HepG2 (cell line): Measurements from ENCODE around the gene ACTR6.

Experiments used
- FOSL1 ChIP-seq: sonication (generic); formaldehyde crosslinking; IDR thresholded peaks from 2 replicates; pipeline ENCODE4 v1.9.0; 2021; ENCODE audit warnings: missing genetic modification reagents, borderline replicate concordance
- RFX5 ChIP-seq: IDR thresholded peaks from 2 replicates; pipeline ENCODE4 v1.6.1; 2011; ENCODE audit warnings: low read depth, low read length, improper control_type of control experiment
- RXRA ChIP-seq: sonication (generic); formaldehyde crosslinking; IDR thresholded peaks from 2 replicates; pipeline ENCODE4 v1.5.1; 2020; ENCODE audit warnings: missing genetic modification reagents
- ZBTB39 ChIP-seq: sonication (generic); formaldehyde crosslinking; IDR thresholded peaks from 2 replicates; pipeline ENCODE4 v1.5.0; 2020; ENCODE audit warnings: missing genetic modification reagents
- ZNF577 ChIP-seq: sonication (generic); formaldehyde crosslinking; IDR thresholded peaks from 2 replicates; pipeline ENCODE4 v1.4.0; 2020; ENCODE audit warnings: mild to moderate bottlenecking, low read depth, missing genetic modification reagents, borderline replicate concordance
- ZSCAN20 ChIP-seq: sonication (generic); formaldehyde crosslinking; IDR thresholded peaks from 2 replicates; pipeline ENCODE4 v1.4.0; 2020; ENCODE audit warnings: missing genetic modification reagents, mild to moderate bottlenecking, borderline replicate concordance

- TF ChIP-seq RXRA, result no peak
- no peak for TF ChIP-seq ZNF577 (CRISPR knock-in tag)
- TF ChIP-seq RFX5, result no peak
- TF ChIP-seq ZSCAN20 (CRISPR knock-in tag), result no peak
- no peak for TF ChIP-seq ZBTB39 (CRISPR knock-in tag)
- TF ChIP-seq FOSL1, result no peak
These were observed 51.3 kb downstream of the ACTR6 start for GRCh38 chr12:100251917-100252316.
